ENCODE measurements around the gene ANKRD53.

The ANKRD53 gene

GRCh38 chr2:70944111-70944690 lies 34.2 kb upstream of the ANKRD53 start:
- no peak for DNase-seq

- DNase-seq = peak; percentile 23
These were observed 31.5 kb upstream of the ANKRD53 start for GRCh38 chr2:70946832-70947442.

GRCh38 chr2:70947556-70948184 lies 30.8 kb upstream of the ANKRD53 start:
- DNase-seq = no peak

GRCh38 chr2:70948337-70949003 lies 30.0 kb upstream of the ANKRD53 start:
- no peak for DNase-seq

- DNase-seq = no peak
These were observed 29.3 kb upstream of the ANKRD53 start for GRCh38 chr2:70949086-70949485.

GRCh38 chr2:70954886-70955285 lies 23.5 kb upstream of the ANKRD53 start:
- DNase-seq = no peak

GRCh38 chr2:70956141-70956540 lies 22.3 kb upstream of the ANKRD53 start:
- DNase-seq = no peak

- no peak for DNase-seq
These were observed 20.6 kb upstream of the ANKRD53 start for GRCh38 chr2:70957798-70958197.

GRCh38 chr2:70958759-70959158 lies 19.7 kb upstream of the ANKRD53 start:
- DNase-seq = no peak

GRCh38 chr2:70959271-70959761 lies 19.1 kb upstream of the ANKRD53 start:
- DNase-seq = no peak

GRCh38 chr2:70959851-70960832 lies 18.3 kb upstream of the ANKRD53 start:
- no peak for DNase-seq

GRCh38 chr2:70960833-70961647 lies 17.4 kb upstream of the ANKRD53 start:
- DNase-seq = no peak

GRCh38 chr2:70961648-70961994 lies 16.8 kb upstream of the ANKRD53 start:
- DNase-seq = no peak

GRCh38 chr2:70962211-70962884 lies 16.1 kb upstream of the ANKRD53 start:
- DNase-seq = no peak

GRCh38 chr2:70962885-70963878 lies 15.2 kb upstream of the ANKRD53 start:
- DNase-seq = no peak

GRCh38 chr2:70964133-70964532 lies 14.3 kb upstream of the ANKRD53 start:
- DNase-seq = no peak

- DNase-seq = no peak
These were observed 13.6 kb upstream of the ANKRD53 start for GRCh38 chr2:70964596-70965386.

GRCh38 chr2:70965506-70965905 lies 12.9 kb upstream of the ANKRD53 start:
- no peak for DNase-seq

- DNase-seq = no peak
These were observed 11.7 kb upstream of the ANKRD53 start for GRCh38 chr2:70966681-70967080.
